Activated T-helper 9 cell treated with anti-CD3 and anti-CD28 coated beads, Interleukin-2, amount 50 U/mL, for 16 hours (primary cell): ENCODE results near the gene LILRA1.
"Not testable (repeated sequence)": the region's sequence is repeated elsewhere in the genome, so short reads cannot be mapped to it uniquely, and the experiment has no call there.

ENCODE experiments used
- DNase-seq: peaks from one replicate; pipeline ENCODE4 v3.0.0-alpha.2; 2020; ENCODE audit warnings: low read depth

The LILRA1 gene

DNA sequence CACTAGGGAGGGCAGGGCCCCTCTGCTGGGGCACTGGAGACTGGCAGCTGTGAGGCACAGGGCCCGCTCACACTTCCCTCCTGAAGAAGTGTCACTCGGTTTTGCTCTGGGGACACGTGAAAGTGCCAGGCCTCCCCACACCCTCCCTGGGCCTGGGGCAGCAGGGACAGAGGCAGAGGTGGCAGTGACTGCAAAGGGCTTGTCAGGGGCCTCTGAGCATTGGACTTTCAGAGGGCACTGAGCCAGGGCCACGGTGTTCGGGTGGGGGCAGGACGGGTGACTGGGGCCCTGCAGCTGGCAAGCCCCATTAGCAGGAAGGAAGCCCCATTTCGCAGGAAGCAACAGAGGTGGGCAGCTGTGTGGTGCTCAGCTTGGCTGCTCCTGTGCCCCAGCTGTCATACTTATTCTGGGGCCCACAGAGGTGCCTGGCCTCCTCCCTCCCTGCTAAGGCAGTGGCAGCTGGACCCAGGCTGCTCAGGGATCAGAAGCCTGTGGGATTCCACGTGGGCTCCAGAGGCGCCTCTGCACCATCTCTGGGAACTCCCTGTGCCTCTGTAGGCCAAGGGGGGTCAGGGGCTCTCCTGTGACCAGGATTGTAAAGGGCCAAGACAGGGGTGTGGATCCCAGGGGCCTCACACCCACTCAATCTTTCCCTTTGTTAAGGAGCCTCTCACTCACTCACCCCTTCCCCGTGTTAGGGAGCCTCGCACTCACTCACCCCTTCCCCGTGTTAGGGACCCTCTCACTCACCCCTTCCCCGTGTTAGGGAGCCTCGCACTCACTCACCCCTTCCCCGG is 31.7 kb downstream of the LILRA1 start:
- not testable (repeated sequence) for DNase-seq

GRCh38 chr19:54626757-54627156 is 33.3 kb downstream of the LILRA1 start:
- no peak for DNase-seq

DNA sequence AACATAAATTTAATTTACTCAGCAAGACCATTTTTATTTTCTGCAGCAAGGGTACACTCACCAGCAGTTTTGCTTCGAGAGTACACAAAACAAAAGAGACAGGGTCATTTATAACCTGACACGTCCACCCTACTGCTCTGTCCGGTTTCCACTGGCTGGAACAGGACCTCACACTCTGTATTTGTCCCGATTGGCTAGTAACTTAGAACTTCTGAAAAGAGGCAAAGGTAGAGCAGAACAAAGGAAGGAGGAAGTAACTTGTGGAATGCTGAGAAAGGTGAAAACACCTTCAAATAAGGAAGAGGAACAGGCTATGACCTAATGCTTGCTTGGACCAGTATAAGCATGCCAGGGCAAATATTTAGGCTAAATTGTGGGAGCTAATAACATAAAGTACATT is 34.5 kb downstream of the LILRA1 start:
- DNase-seq = not testable (repeated sequence)

GRCh38 chr19:54630262-54630661 is 36.8 kb downstream of the LILRA1 start, which contains the start of gene LILRB1:
Gene LILRB1, plus strand, starts transcription at chr19:54630484. Its CDS starts 590 bp downstream, at chr19:54631074.
- not testable (repeated sequence) for DNase-seq

- DNase-seq = no peak
Observed at GRCh38 chr19:54630782-54631181, 37.4 kb downstream of the LILRA1 start.

GRCh38 chr19:54631489-54632337 is 38.3 kb downstream of the LILRA1 start:
- not testable (repeated sequence) for DNase-seq

DNA sequence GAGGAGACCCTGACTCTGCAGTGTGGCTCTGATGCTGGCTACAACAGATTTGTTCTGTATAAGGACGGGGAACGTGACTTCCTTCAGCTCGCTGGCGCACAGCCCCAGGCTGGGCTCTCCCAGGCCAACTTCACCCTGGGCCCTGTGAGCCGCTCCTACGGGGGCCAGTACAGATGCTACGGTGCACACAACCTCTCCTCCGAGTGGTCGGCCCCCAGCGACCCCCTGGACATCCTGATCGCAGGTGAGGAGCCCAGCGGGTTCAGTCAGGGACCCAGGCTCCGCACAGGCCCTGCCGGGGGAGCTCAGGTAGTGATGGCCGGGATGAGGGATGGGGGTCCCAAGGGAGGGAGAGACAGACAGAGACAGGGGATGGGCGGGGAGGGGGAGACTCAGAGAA is 39.1 kb downstream of the LILRA1 start:
- not testable (repeated sequence) for DNase-seq

DNA sequence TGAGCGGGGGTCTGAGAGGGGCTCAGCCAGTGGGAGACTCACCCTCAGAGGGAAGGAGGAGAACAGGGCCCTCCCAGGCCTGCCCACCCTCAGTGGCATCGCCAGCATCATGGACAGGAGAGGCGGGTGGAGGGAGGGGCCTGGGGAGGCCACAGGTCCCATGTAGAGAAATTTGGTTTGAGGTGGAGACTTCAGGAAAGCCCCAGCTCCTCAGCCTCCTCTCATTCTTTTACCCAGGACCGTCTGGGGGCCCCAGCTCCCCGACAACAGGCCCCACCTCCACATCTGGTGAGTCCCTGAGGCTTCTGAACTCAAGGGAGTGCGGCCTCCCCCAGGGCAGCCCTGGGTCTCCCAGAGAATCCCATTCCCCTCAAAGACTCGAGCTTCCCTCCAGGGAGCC is 40.0 kb downstream of the LILRA1 start:
- DNase-seq = no peak

GRCh38 chr19:54636081-54636480 is 42.6 kb downstream of the LILRA1 start:
- DNase-seq = not testable (repeated sequence)

- DNase-seq = no peak
Observed at GRCh38 chr19:54638683-54639082, 45.3 kb downstream of the LILRA1 start.

- DNase-seq = not testable (repeated sequence)
Observed at GRCh38 chr19:54642953-54643352, 49.5 kb downstream of the LILRA1 start.

GRCh38 chr19:54643583-54643982 is 50.2 kb downstream of the LILRA1 start:
- not testable (repeated sequence) for DNase-seq

DNA sequence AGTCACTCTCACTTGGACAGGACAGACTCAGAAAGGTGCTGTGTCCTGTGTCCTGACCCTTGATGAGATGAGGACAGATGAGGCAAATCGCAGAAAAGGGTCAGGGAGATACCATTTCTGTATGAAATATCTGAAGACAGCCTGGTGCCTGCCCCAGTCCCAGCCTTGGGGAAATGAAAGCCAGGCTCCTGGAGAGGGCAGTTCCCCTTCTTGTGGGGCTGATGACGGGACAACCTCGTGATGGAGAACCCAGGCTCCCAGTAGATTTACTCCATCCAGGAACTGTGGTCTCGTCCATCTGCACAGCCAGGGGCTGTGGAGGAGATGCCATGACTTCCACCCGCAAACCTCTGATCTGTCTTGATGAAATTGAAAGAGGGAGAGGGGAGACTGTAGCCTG is 50.6 kb downstream of the LILRA1 start:
- no peak for DNase-seq

DNA sequence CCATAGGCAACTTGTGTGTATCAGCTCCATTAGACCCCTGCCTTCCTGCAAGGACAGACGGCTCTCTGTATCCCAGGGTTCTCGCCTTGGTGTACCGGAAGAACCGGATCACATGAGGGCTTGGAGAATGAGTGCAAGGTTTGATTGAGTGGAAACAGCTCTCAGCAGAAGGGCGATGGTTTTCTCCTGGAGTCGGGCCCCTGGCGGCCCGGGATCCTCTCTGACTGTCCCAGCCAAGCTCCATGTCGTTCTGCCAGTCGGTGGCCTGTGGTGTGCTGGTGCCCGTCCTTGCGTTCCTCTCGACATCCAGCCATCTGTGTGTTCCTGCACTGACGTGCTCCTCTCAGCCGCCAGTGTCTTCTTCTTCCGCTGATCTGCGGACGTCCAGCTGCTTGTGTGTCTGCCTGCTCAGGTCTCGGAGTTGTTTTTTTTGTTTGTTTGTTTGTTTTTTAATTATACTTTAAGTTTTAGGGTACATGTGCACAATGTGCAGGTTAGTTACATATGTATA is 53.0 kb downstream of the LILRA1 start:
- DNase-seq = no peak

- no peak for DNase-seq
Observed at GRCh38 chr19:54648129-54648528, 54.7 kb downstream of the LILRA1 start.

- DNase-seq = no peak
Observed at GRCh38 chr19:54650108-54650655, 56.8 kb downstream of the LILRA1 start.
